Activated T-helper 17 cell treated with anti-CD3 and anti-CD28 coated beads, Interleukin-2, amount 50 U/mL, for 72 hours (primary cell): ENCODE data around the gene FAM216B. TPM values are rescaled to one million over a fixed set of nuclear protein-coding genes. Genes with fewer than 3 reads are reported as not detected.

Source experiments
- ATAC-seq: fragments of 150-1000 bp; cut with Tn5 transposase; replicated peaks from 2 replicates; pipeline ENCODE4 v1.10.0; 2021; ENCODE audit warnings: mild to moderate bottlenecking, moderate library complexity
- H3K27ac Mint-ChIP-seq: one replicate; pipeline ENCODE4 v1.8.0; 2022; ENCODE audit warnings: mixed read lengths
- H3K27me3 Mint-ChIP-seq: one replicate; pipeline ENCODE4 v1.8.0; 2022; ENCODE audit warnings: mixed read lengths
- H3K36me3 Mint-ChIP-seq: one replicate; pipeline ENCODE4 v1.8.0; 2022; ENCODE audit warnings: low read depth, mild to moderate bottlenecking, mixed read lengths
- H3K4me1 Mint-ChIP-seq: one replicate; pipeline ENCODE4 v1.8.0; 2022; ENCODE audit warnings: mixed read lengths
- H3K4me3 Mint-ChIP-seq: one replicate; pipeline ENCODE4 v1.8.0; 2022; ENCODE audit warnings: mild to moderate bottlenecking, mixed read lengths
- H3K9me3 Mint-ChIP-seq: one replicate; pipeline ENCODE4 v1.8.0; 2022; ENCODE audit warnings: mixed read lengths
- total RNA-seq, 2 donors: library from RNA; stranded (reverse); gene quantifications; one replicate each; pipeline ENCODE4 v1.2.3, GENCODE V29; 2022

Gene FAM216B
- not detected for total RNA-seq

DNA sequence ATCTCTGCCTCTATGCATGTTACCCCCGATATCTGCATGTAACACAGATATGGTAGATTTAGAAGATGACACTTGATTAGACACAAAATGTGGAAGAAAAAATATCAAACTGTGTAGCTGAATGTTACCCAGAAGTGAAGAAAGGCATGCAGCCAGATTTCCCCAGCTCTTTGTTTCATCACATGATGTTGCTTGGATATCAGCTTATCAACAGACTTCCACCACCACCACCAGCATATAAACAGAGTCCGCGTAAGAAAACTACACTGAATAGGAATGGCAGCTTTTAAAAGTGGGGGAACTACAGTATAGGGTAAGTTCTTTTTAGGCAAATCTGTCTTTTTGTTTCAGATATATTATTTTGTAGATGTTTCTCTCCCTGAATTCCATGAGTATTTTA, at the start of gene FAM216B:
TSS of gene FAM216B (plus strand) at position 233 of the 400 bp plus-strand sequence. CDS start 2,484 bp downstream, outside the sequence.
- Mint-ChIP-seq H3K4me3 (no peak within 1 kb of the TSS), H3K9me3 (no peaks in the 10 kb centered on the region), H3K4me1 (no peaks in the 10 kb centered on the region), H3K27me3 (peaks cover 10% of the 10 kb centered on the region), H3K27ac (no peak within 1 kb of the TSS), H3K36me3 (no peaks in the 10 kb centered on the region)
- no peak for ATAC-seq

DNA sequence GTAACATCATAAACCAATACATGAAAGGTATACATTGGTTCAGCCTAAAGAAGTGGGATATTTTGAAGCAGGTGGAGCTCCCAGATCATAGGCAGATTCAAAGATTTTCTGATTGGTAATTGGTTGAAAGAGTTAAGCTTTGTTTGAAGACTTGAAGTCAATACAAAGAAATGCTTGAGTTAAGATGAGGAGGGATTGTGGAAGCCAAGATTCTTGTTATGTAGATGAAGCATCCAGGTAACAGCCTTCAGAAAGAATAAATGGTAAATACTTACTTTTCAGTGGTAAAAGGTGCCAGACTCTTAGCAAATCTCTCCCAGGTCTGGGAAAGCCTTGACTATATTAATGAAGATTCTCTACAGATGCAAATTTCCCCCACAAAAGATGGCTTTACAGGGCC, 49.3 kb upstream of the FAM216B start:
- Mint-ChIP-seq H3K27ac (no peak overlapping the region), H3K4me1 (no peaks in the 10 kb centered on the region), H3K27me3 (peaks cover 8% of the 10 kb centered on the region), H3K36me3 (no peaks in the 10 kb centered on the region), H3K9me3 (no peaks in the 10 kb centered on the region), H3K4me3 (no peak overlapping the region)
- no peak for ATAC-seq

DNA sequence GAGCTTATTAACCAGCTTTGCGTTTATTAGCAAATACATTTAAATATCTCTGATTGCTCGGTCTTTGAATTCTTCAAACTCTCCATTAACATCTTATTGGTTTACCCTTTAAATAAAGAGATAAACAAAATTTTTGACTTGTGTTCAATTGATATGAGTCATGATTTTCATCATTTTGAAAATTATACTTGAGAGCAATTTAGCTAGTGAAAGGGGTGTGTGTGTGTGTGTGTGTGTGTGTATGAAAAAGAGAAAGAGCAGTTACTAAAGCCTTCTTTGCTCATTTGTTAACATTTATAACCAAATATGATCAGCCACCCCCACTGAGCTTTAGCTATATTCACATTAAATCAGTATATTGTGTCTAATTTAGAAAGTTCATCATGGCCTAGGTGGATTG, 48.3 kb upstream of the FAM216B start:
- no peak overlapping the region for H3K27ac Mint-ChIP-seq
- H3K9me3 Mint-ChIP-seq, result no peaks in the 10 kb centered on the region
- no peak for ATAC-seq
- no peaks in the 10 kb centered on the region for H3K36me3 Mint-ChIP-seq
- H3K27me3 Mint-ChIP-seq, result peaks cover 11% of the 10 kb centered on the region
- no peak overlapping the region for H3K4me3 Mint-ChIP-seq
- H3K4me1 Mint-ChIP-seq, result no peaks in the 10 kb centered on the region

DNA sequence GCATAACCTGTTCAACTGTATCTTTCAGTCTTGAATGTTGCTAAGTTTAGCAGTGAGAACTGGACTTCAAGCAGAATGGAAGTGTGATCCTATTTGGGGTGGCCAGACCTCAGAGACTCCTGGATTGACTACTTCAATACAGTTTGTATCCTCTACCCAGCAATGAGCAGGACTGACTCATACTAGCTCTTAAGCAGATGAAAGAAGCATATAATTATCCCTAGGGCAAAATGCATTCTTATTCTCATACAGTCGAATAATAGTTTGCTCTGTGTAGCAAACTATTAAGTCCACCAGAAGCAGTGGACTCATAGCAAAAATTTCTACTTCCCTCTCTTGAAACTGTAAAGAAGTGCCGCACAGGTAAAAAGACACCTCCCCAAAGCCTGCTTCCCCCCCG, 46.4 kb upstream of the FAM216B start:
- ATAC-seq, result no peak
- no peak overlapping the region for H3K27ac Mint-ChIP-seq
- no peaks in the 10 kb centered on the region for H3K36me3 Mint-ChIP-seq
- no peaks in the 10 kb centered on the region for H3K4me1 Mint-ChIP-seq
- H3K4me3 Mint-ChIP-seq, result no peak overlapping the region
- peaks cover 8% of the 10 kb centered on the region for H3K27me3 Mint-ChIP-seq
- H3K9me3 Mint-ChIP-seq, result no peaks in the 10 kb centered on the region

GRCh38 chr13:42740753-42741152, 40.6 kb upstream of the FAM216B start:
- Mint-ChIP-seq H3K36me3 (no peaks in the 10 kb centered on the region), H3K27ac (no peak overlapping the region), H3K4me1 (no peaks in the 10 kb centered on the region), H3K27me3 (peaks cover 19% of the 10 kb centered on the region), H3K4me3 (no peak overlapping the region), H3K9me3 (no peaks in the 10 kb centered on the region)
- no peak for ATAC-seq

DNA sequence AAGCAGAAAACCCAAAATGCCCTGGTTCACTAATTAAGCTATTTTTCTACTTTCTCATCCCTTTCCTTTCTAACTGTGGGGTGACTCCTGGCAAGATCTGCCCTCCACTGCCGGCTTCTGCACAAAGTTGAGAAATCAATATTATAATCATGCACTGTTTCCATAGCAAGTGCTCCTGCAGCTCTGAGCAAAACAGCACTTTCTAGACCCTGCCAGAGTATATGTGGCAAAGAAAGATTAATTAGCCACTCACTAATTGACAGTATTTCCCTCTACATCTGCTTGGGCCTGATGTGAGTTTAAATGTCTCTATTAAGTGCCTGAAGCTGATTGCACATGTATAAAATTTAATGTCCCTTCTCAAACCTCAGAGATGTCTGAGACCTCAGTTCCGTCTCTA, 39.5 kb upstream of the FAM216B start:
- Mint-ChIP-seq H3K4me3 (no peak overlapping the region), H3K36me3 (no peaks in the 10 kb centered on the region), H3K27ac (no peak overlapping the region), H3K27me3 (peaks cover 19% of the 10 kb centered on the region), H3K9me3 (no peaks in the 10 kb centered on the region), H3K4me1 (no peaks in the 10 kb centered on the region)
- ATAC-seq, result no peak

DNA sequence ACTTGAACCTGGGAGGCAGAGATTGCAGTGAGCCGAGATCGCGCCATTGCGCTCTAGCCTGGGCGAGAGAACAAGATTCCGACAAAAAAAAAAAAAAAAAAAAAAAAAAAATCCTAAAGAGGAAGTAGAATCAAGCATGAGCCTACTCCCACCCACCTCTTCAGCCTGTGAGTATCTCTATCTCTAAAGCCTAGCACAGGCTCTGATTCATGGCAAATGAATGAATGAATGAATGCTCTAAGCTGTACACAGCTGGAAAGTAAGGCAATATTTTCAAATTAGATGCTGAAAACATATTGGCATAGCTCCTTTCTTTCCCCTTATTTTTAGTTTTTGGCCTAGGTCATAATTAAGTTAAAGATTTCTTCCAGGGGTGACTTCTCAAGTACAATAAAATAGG, 35.7 kb upstream of the FAM216B start:
- no peak for ATAC-seq
- Mint-ChIP-seq H3K36me3 (no peaks in the 10 kb centered on the region), H3K27me3 (peaks cover 31% of the 10 kb centered on the region), H3K27ac (no peak overlapping the region), H3K9me3 (no peaks in the 10 kb centered on the region), H3K4me1 (no peaks in the 10 kb centered on the region), H3K4me3 (no peak overlapping the region)

DNA sequence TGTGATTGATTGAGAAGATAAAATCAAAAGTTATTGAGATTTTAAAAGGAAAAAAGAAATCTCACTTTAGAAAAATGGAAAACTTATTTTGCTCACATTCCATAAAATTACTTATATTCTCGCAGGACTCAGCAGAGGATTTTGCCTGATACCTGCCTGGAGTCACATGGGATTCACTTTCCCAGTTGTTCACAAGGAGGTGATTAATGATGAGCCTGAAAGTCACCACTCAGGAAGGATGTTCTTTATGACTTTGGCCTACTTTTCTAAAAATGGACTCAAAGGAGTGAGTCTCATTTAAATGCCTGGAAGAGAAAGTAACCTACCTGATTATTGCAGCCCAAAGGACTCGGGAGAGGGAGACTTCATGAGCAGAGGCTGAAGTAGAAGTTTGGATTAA, 34.5 kb upstream of the FAM216B start:
- no peak overlapping the region for H3K4me3 Mint-ChIP-seq
- H3K27ac Mint-ChIP-seq, result no peak overlapping the region
- H3K27me3 Mint-ChIP-seq, result peaks cover 26% of the 10 kb centered on the region
- no peaks in the 10 kb centered on the region for H3K4me1 Mint-ChIP-seq
- ATAC-seq, result no peak
- no peaks in the 10 kb centered on the region for H3K9me3 Mint-ChIP-seq
- H3K36me3 Mint-ChIP-seq, result no peaks in the 10 kb centered on the region

DNA sequence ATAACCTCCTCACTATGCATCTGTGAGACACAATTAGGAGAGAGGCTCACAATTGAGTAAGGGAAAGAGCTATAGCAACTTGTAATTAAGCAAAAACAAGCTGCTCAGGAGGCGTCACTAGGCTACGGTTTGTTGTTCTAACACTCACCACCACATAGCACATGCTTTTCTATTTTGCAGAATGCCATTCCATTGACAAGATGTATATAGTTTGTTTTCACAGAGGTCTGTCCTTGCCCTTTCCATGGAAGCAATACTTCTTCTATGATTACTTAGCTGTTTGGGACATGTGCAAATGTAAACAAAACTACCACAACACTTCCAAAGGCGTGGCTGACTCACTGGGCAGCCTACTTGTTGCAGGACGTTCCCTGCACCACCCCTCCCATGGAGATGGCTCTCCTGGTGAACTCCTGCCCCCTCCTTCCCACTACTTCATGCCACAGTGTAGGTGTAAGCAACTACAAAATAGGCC, 33.9 kb upstream of the FAM216B start:
- Mint-ChIP-seq H3K27me3 (peaks cover 23% of the 10 kb centered on the region), H3K36me3 (no peaks in the 10 kb centered on the region), H3K4me3 (no peak overlapping the region), H3K9me3 (no peaks in the 10 kb centered on the region), H3K27ac (no peak overlapping the region), H3K4me1 (no peaks in the 10 kb centered on the region)
- ATAC-seq, result no peak

- no peaks in the 10 kb centered on the region for H3K4me1 Mint-ChIP-seq
- no peak overlapping the region for H3K27ac Mint-ChIP-seq
- H3K36me3 Mint-ChIP-seq, result no peaks in the 10 kb centered on the region
- ATAC-seq, result no peak
- peaks cover 20% of the 10 kb centered on the region for H3K27me3 Mint-ChIP-seq
- no peak overlapping the region for H3K4me3 Mint-ChIP-seq
- no peaks in the 10 kb centered on the region for H3K9me3 Mint-ChIP-seq
These were observed 30.6 kb upstream of the FAM216B start for GRCh38 chr13:42750794-42751193.

- Mint-ChIP-seq H3K4me3 (no peak overlapping the region), H3K4me1 (no peaks in the 10 kb centered on the region), H3K36me3 (no peaks in the 10 kb centered on the region), H3K9me3 (no peaks in the 10 kb centered on the region), H3K27me3 (peaks cover 20% of the 10 kb centered on the region), H3K27ac (no peak overlapping the region)
- ATAC-seq, result no peak
These were observed 29.7 kb upstream of the FAM216B start for GRCh38 chr13:42751693-42752092.

DNA sequence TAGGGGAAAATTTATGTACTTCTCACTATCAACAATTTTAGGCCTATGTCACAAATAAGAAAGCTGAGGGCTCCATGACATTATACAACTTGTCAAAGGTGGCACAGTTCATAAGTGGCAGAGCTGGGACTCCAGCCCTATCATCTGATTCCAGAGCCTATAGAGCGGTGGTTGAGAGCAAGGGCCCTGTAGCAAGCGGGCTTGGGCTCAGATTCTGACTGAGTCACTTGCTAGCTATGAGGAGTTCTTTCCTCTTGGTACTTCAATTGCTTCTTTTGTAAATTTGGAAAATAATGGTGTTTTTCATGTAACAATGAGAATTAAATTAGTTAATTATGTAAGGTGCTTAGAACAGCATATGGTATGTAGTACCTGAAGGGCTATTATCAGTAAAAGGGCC, 28.7 kb upstream of the FAM216B start:
- Mint-ChIP-seq H3K36me3 (no peaks in the 10 kb centered on the region), H3K27ac (no peak overlapping the region), H3K9me3 (no peaks in the 10 kb centered on the region), H3K4me3 (no peak overlapping the region), H3K27me3 (peaks cover 19% of the 10 kb centered on the region), H3K4me1 (no peaks in the 10 kb centered on the region)
- ATAC-seq, result no peak

DNA sequence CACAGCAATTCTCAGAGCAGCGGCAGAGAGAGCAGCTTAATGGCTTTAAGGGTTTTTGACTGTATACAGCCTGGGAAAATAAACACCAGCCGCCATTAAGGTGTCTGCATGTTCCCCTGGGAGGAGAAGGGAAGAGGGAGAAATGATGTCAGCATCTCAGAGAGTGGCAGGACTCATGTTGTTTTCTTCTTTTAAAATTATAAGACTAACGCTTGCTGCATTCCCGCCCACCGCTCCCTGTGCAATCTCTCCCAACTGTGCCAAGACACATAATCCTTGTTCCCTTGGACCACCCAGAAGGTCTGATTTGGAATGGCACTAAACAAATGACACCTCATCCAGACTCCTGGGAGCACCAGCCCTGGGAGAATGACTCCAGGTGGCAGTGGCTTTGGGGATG, 27.7 kb upstream of the FAM216B start:
- Mint-ChIP-seq H3K27ac (no peak overlapping the region), H3K9me3 (no peaks in the 10 kb centered on the region), H3K4me3 (no peak overlapping the region), H3K27me3 (peaks cover 15% of the 10 kb centered on the region), H3K4me1 (no peaks in the 10 kb centered on the region), H3K36me3 (no peaks in the 10 kb centered on the region)
- no peak for ATAC-seq

DNA sequence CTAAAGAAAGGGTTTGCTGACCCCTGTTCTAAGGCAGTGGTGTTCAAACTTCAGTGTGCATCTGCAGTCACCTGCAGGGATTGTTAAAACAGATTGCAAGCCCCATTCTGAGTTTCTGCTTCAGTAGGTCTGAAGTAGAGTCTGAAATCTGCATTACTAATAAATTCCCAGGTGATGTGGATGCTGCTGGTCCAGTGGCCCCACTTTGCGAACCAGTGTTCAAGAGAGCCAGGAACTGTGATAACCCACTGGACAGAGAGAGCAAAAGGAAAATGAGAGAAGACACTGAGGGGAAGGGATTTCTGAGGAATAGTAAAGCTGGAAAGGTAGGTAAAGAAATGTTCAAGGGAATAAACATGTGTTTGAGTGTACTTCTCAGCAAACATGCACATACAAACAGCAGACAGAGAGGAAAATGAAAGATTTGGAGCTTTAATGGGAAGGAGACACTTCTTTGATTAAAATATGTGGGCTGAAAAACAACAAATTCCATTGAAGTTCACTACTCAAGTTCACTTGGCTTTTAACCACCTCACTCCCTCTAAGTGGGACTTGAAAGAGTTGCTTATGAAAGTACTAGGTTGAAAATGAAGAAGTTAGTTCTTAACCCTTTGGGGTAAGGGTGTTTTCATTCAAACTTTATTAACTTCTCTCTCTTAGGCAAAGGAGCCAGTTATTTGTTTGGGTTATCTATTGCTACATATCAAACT, 26.4 kb upstream of the FAM216B start:
- H3K4me1 Mint-ChIP-seq, result no peaks in the 10 kb centered on the region
- peaks cover 6% of the 10 kb centered on the region for H3K27me3 Mint-ChIP-seq
- H3K4me3 Mint-ChIP-seq, result no peak overlapping the region
- no peak overlapping the region for H3K27ac Mint-ChIP-seq
- no peaks in the 10 kb centered on the region for H3K9me3 Mint-ChIP-seq
- ATAC-seq, result no peak
- no peaks in the 10 kb centered on the region for H3K36me3 Mint-ChIP-seq

GRCh38 chr13:42757678-42758420, 23.5 kb upstream of the FAM216B start:
- Mint-ChIP-seq H3K4me1 (no peaks in the 10 kb centered on the region), H3K4me3 (no peak overlapping the region), H3K9me3 (no peaks in the 10 kb centered on the region), H3K27ac (no peak overlapping the region), H3K27me3 (peaks cover 6% of the 10 kb centered on the region), H3K36me3 (no peaks in the 10 kb centered on the region)
- no peak for ATAC-seq
